ENCODE measurements around the gene POGLUT3.

GRCh38 chr11:108534274-108534882 lies 36.2 kb upstream of the POGLUT3 start:
- no peak for TF ChIP-seq CTCF (IDR thresholded peaks at IDR 0.05)
- TF ChIP-seq POLR2A (IDR thresholded peaks at IDR 0.05), result no peak

Measured in right lobe of liver (tissue), 4 donors.